Hepatocyte (in vitro differentiated cells): ENCODE measurements around the gene PLA2G4F.

ENCODE experiments used
- EZH2 ChIP-seq: fragments of 200-600 bp; sonication (generic); IDR thresholded peaks from 2 replicates; pipeline ENCODE4 v1.6.1; 2016; ENCODE audit warnings: antibody characterized with exemption, mild to moderate bottlenecking, borderline replicate concordance
- TF ChIP-seq, protein P1 (sequence below): fragments of 200-600 bp; sonication (generic); IDR thresholded peaks from 2 replicates; pipeline ENCODE4 v1.5.1; 2016; ENCODE audit warnings: antibody characterized with exemption, mild to moderate bottlenecking; ENCODE audit not compliant: poor library complexity

DNA sequence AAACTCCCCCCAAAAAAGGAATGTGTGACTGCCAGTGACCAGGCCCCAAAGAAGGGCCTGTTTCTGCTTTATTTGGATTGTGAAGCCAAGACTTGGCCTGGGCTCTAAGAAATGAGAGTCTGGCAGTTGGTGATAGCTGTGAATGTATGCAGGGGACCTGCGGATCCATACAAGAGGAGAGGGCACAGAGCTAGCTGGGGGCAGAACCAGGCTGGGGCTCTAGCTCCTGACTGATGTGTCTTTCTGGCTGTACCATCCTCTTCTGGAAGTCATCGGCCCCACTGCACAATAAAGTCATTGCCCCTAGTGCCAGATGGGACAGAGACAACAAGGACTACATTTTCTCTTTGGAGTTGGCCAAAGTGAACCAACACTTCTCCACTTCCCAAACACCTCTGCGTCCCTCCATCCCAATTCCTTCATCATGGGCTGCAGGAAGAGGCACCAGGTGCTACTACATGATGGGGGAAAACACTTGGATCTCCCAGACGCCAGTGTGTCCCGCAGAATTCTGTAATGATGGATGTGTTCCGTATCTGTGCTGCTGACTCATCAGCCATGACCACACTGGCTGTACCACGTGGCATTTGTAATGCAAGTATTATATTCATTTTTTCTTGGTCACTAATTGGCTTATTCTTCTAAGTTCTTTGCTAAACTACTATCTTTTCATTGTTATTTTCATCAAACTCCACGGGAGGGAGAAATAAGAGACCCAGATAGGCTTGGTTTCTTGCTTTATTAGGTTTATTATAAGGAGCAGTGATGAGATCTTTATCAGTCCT lies 1.7 kb upstream of the PLA2G4F start:
- TF ChIP-seq, protein P1, sequence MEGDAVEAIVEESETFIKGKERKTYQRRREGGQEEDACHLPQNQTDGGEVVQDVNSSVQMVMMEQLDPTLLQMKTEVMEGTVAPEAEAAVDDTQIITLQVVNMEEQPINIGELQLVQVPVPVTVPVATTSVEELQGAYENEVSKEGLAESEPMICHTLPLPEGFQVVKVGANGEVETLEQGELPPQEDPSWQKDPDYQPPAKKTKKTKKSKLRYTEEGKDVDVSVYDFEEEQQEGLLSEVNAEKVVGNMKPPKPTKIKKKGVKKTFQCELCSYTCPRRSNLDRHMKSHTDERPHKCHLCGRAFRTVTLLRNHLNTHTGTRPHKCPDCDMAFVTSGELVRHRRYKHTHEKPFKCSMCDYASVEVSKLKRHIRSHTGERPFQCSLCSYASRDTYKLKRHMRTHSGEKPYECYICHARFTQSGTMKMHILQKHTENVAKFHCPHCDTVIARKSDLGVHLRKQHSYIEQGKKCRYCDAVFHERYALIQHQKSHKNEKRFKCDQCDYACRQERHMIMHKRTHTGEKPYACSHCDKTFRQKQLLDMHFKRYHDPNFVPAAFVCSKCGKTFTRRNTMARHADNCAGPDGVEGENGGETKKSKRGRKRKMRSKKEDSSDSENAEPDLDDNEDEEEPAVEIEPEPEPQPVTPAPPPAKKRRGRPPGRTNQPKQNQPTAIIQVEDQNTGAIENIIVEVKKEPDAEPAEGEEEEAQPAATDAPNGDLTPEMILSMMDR, result no peak
- no peak for TF ChIP-seq EZH2
